ENCODE results near the gene DAW1. TPM values are rescaled to one million over a fixed set of nuclear protein-coding genes. Genes with fewer than 3 reads are reported as not detected.

DAW1 gene
- total RNA-seq, 1 donor, result not detected

DNA sequence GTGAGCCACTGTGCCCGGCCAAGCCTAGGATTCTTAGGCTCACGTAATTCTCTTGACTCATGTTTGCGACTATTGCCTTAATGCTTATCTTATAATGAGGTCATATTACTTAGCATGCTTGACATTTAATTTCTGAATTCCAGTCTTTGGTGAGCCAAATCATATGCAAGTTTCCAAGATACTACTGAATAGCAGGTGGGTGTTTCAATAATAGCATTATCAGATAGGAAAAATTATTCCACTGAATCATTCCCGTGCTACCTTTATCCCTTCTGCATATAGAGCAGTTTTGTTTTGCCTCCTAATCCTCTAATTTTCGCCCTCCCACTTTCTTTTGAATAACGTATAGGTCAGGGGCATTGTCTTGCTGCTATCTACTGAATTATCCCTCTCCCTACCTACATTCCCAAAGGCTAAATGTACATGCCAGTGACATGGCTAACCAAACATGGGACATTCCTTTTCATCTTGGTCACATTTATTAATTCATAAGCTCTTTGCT lies 4.9 kb downstream of the DAW1 start:
- Histone ChIP-seq H3K4me1 (ENCODE audit: insufficient read depth, low read length) (peaks cover 4% of the 10 kb centered on the region), H3K9me3 (ENCODE audit: low read depth, low read length) (no peaks in the 10 kb centered on the region), H3K27me3 (ENCODE audit: insufficient read depth, low read length) (peaks cover 13% of the 10 kb centered on the region), H3K4me3 (ENCODE audit: low read length) (no peak overlapping the region)

DNA sequence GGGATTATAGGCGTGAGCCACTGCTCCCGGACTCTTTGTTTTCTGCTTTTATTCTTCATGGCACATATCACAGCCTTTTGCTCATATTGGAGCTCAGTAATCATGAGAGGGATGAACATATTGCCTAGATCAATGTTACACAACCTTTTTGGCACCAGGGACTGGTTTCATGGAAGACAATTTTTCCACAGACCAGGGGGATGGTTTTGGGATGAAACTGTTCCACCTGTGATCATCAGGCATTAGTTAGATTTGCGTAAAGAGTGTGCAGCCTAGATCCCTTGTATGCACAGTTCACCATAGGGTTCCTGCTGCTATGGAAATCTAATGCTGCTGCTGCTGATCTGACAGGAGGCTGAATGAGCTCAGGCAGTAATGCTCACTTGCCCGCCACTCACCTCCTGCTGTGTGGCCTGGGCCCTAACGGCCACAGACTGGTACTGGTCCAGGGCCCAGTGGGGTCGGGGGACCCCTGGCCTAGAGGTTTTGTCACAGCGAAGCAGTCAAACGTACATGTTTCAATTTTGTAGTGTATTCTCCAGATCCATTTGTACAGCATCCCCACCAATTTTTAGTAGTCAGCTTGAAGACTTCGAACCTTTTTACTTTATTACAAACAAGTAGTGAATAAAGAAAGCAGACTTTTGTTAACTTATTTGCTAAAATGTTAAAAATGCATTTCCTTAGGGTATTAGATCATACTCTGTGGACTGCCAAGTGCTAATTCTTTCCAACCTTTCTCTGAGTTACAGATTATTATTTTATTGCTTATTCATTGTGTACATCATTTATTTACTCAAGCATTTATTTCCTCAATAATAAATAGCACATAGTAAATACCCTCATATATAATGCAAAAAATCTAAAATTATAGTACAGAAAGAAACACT lies 6.2 kb downstream of the DAW1 start:
- H3K9me3 ChIP-seq (ENCODE audit: low read depth, low read length), result no peaks in the 10 kb centered on the region
- H3K4me1 ChIP-seq (ENCODE audit: insufficient read depth, low read length), result no peaks in the 10 kb centered on the region
- peaks cover 2% of the 10 kb centered on the region for H3K27me3 ChIP-seq (ENCODE audit: insufficient read depth, low read length)
- H3K4me3 ChIP-seq (ENCODE audit: low read length), result no peak overlapping the region

DNA sequence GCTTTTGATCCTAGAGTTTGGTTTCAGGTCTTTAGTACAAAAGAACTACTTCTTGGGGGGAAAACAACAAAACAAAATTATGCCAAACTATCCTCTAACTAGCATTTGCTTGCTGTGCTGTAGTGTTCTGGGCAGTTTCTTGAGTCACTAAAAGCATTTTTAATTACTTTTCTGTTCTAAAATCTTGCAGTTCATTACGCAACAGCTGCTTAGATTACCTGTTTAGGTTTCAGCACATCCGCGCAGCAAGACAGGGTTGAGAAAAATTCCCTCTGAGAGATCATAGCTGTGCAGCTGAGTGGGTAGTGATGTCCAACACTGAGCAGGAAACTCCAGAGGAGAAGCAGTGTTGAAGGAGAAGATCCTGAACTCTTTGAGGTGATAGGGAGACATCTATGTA lies 9.0 kb downstream of the DAW1 start:
- Histone ChIP-seq H3K9me3 (ENCODE audit: low read depth, low read length) (no peaks in the 10 kb centered on the region), H3K27me3 (ENCODE audit: insufficient read depth, low read length) (no peaks in the 10 kb centered on the region), H3K4me3 (ENCODE audit: low read length) (no peak overlapping the region), H3K4me1 (ENCODE audit: insufficient read depth, low read length) (no peaks in the 10 kb centered on the region)

DNA sequence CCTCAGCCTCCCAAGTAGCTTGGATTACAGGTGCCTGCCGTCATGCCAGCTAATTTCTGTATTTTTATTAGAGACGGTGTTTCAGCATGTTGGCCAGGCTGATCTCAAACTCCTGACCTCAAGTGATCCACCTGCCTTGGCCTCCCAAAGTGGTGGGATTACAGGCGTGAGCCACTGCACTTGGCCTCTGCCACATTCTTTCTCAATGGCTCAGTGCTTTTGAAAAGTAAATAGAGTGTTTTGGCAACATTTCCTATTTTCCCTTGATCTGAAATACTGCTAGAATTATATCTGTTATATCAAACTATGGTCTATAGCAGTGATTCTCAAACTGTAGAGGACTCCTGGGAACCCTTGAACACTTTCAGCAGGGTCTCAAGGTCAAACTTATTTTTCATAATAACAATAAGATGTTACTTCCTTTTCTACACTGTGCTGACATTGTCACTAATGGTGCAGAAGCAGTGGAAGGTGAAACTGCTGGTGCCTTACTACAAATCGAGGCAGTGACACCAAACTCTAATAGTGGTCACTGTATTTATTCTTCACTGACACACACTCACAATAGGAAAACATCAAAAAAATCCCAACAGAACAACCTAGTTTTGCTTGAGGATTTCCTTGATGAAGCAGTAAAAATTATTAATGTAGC lies 10.6 kb downstream of the DAW1 start:
- Histone ChIP-seq H3K4me1 (ENCODE audit: insufficient read depth, low read length) (no peaks in the 10 kb centered on the region), H3K4me3 (ENCODE audit: low read length) (no peak overlapping the region), H3K9me3 (ENCODE audit: low read depth, low read length) (no peaks in the 10 kb centered on the region), H3K27me3 (ENCODE audit: insufficient read depth, low read length) (no peaks in the 10 kb centered on the region)

DNA sequence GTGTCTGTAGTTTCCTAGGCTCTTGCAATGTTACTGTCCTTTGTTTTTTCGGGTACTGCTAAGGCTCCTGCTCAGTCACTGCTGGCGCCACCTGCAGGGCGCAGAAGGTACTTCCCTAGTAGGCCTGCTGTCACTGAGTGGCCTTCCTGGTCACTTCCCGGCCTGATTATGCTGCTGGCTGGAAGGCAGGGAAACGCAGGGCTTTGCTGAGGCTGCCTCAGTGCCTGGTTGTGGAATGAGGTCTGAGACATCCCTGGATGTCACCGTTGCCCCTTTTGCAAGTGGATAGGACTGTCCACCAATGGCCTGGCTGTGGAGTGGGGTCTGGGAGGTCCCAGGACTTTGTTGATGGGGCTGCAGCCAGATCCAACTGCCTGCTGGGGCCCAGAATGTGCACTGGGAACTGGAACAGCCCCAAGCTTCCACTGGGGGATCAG lies 13.1 kb downstream of the DAW1 start:
- Histone ChIP-seq H3K27me3 (ENCODE audit: insufficient read depth, low read length) (no peaks in the 10 kb centered on the region), H3K4me1 (ENCODE audit: insufficient read depth, low read length) (no peaks in the 10 kb centered on the region), H3K4me3 (ENCODE audit: low read length) (no peak overlapping the region), H3K9me3 (ENCODE audit: low read depth, low read length) (no peaks in the 10 kb centered on the region)

DNA sequence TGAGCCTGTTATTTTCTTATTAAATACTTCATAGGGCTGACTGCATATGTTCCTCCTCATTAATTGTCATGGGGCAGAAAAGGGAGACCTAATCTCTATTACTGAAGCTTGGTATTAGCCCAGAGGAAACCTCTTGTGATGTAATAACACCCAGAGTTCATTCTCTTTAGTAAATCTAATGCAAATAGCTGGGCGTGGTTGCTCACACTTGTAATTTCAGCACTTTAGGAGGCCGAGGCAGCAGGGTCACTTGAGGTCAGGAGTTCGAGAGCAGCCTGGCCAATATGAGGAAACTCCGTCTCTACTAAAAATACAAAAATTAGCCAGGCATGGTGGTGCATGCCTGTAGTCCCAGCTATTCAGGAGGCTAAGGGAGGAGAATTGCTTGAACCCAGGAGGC lies 14.7 kb downstream of the DAW1 start:
- Histone ChIP-seq H3K4me3 (ENCODE audit: low read length) (no peak overlapping the region), H3K27me3 (ENCODE audit: insufficient read depth, low read length) (no peaks in the 10 kb centered on the region), H3K4me1 (ENCODE audit: insufficient read depth, low read length) (no peaks in the 10 kb centered on the region), H3K9me3 (ENCODE audit: low read depth, low read length) (no peaks in the 10 kb centered on the region)

DNA sequence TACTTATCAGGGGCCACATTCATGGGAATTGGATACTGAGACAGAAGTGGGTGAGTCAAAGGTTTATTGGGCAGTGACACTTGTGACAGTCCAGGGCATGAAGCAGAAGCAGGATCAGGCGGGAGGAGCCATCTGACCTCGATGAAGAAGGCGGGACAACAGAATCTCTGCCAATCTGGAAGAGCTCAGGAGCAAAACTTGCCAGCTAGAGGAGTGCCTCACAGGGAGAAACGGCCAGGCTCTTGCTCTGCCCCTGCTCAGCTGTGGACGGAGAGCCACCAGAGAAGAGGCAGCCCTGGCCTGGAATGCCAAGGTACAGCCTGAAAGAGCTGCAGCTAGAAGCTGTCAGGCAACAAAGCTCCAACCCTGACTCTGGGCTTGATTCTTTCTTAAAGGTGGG lies 16.9 kb downstream of the DAW1 start:
- Histone ChIP-seq H3K4me3 (ENCODE audit: low read length) (no peak overlapping the region), H3K4me1 (ENCODE audit: insufficient read depth, low read length) (no peaks in the 10 kb centered on the region), H3K9me3 (ENCODE audit: low read depth, low read length) (no peaks in the 10 kb centered on the region), H3K27me3 (ENCODE audit: insufficient read depth, low read length) (no peaks in the 10 kb centered on the region)

DNA sequence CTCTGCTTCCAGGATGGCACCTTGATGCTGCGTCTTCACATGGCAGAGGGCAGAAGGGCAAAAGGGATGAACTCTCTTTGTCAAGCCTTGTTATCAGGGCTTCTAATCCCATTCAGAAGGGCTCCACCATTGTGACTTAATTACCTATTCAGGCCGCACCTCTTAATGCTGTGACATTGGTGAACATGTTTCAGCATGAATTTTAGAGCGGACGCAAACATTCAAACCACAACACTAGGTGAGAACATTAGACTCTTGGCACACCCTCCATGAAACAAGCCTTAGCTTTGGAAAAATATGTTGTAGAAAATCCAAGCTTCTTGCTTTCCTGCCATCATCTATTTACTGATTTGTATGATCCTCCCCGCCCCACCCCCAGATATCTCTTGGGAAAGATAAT lies 17.9 kb downstream of the DAW1 start:
- Histone ChIP-seq H3K9me3 (ENCODE audit: low read depth, low read length) (no peaks in the 10 kb centered on the region), H3K4me1 (ENCODE audit: insufficient read depth, low read length) (no peaks in the 10 kb centered on the region), H3K27me3 (ENCODE audit: insufficient read depth, low read length) (no peaks in the 10 kb centered on the region), H3K4me3 (ENCODE audit: low read length) (no peak overlapping the region)

DNA sequence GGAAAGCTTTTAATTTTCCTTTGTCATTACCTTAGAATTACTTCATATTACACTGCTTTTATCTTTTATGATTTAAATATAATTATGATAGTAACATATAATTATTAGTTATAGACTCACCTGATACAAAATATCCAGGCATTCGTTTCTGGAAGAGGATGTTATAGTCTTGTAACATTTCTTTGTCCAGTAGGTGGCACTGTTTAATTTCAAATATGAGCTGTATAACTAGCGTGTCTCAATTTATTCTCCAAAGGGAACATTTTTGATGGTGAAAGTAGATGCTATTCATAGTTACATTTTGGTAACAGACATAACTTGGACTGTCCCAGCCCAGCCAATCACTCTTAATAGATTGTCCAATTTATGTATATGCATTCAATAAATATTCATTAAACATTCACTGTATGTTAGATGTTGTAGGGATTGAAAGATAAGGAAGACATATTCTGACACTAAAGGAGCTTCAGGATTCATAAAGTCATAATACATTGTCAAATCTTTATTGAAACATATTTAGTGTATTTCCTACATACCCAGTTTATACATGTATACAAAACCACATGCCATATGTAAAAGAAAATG lies 19.2 kb downstream of the DAW1 start:
- H3K9me3 ChIP-seq (ENCODE audit: low read depth, low read length), result no peaks in the 10 kb centered on the region
- no peak overlapping the region for H3K4me3 ChIP-seq (ENCODE audit: low read length)
- H3K27me3 ChIP-seq (ENCODE audit: insufficient read depth, low read length), result no peaks in the 10 kb centered on the region
- no peaks in the 10 kb centered on the region for H3K4me1 ChIP-seq (ENCODE audit: insufficient read depth, low read length)

DNA sequence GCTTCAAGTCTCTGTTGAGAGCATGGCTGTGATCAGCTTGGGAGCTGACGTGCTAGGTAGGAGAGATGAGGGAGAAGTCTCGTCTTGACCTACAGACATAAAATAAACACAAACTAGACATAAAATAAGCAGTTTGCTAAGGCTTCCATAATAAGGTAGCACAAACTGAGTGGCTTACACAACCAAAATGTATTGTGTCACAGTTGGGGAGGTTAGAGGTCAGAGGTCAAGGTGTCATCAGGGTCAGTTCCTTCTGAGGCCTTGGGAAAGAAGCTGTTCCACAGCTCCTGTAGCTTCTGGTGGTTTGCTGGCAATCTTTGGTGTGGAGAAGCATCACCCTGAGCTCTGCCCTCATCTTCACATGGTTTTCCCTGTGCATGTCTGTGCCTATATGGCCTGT lies 20.2 kb downstream of the DAW1 start:
- no peaks in the 10 kb centered on the region for H3K4me1 ChIP-seq (ENCODE audit: insufficient read depth, low read length)
- no peak overlapping the region for H3K4me3 ChIP-seq (ENCODE audit: low read length)
- H3K9me3 ChIP-seq (ENCODE audit: low read depth, low read length), result no peaks in the 10 kb centered on the region
- no peaks in the 10 kb centered on the region for H3K27me3 ChIP-seq (ENCODE audit: insufficient read depth, low read length)

DNA sequence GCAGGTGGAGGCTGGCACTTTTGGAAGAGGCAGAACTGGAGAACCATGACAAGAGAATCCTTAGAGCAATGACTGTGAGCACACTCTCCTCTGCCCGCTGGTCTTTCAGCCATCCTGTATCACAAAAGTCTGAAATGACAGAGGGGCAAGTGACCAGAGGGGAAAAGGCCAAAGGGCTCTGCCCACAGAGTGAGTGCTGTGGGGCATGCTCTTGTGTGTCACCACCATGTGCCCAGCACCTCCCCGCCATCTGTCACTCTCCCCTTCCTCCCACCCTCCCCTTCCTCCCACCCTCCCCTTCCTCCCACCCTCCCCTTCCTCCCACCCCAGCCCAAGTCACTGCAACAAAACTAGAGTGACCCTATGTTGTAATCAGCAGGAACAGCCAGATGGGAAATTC lies 31.9 kb downstream of the DAW1 start:
- Histone ChIP-seq H3K9me3 (ENCODE audit: low read depth, low read length) (no peaks in the 10 kb centered on the region), H3K4me3 (ENCODE audit: low read length) (no peak overlapping the region), H3K4me1 (ENCODE audit: insufficient read depth, low read length) (no peaks in the 10 kb centered on the region), H3K27me3 (ENCODE audit: insufficient read depth, low read length) (no peaks in the 10 kb centered on the region)

DNA sequence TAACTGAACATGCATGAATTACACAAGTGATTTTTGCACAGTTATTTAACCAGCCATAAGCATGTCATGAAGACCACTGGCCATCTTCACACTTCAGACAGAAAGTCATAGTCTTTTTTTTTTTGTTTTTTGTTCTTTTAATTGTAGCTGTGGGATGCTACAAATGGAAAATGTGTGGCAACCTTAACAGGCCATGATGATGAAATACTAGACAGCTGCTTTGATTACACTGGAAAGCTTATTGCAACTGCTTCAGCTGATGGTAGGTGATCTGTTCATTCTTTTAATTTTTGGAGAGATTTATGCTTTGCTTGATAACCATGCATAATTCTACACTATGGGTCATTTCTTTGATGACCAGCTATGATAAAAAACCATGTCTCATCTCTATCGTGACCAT lies 35.6 kb downstream of the DAW1 start:
- no peak overlapping the region for H3K4me3 ChIP-seq (ENCODE audit: low read length)
- no peaks in the 10 kb centered on the region for H3K27me3 ChIP-seq (ENCODE audit: insufficient read depth, low read length)
- no peaks in the 10 kb centered on the region for H3K9me3 ChIP-seq (ENCODE audit: low read depth, low read length)
- H3K4me1 ChIP-seq (ENCODE audit: insufficient read depth, low read length), result no peaks in the 10 kb centered on the region

DNA sequence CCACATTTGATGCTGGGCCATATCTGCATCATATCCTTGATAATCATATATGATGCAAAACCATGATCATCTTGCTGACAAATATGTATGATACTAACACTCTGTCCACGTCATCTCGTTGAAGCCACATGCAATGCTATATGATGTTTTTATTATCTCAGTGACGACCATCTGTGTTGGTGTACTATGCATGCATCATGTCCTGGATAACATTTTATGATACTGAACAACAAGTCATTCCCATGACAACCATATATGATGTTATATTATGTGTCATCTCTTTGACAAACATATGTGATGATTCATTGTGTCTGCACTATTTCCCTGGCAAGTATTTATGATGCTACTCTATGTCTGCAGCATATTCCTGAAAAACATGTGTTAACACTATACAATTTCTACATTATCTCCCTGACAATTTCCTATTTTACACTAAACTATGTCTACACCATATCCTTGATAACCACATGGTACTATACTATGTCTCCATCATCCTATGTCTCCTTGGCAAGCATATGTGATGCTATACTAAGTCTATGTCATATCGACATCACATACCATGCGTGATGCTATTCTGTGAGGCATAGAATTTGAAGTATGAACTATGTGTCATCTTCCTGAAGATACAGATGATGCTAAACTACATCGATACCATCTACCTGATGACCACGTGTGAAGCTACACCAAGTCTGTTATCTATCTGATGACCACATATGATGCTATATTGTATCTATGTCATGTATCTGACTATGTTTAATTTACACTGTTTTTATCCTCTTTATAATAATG lies 37.0 kb downstream of the DAW1 start:
- Histone ChIP-seq H3K9me3 (ENCODE audit: low read depth, low read length) (no peaks in the 10 kb centered on the region), H3K27me3 (ENCODE audit: insufficient read depth, low read length) (no peaks in the 10 kb centered on the region), H3K4me1 (ENCODE audit: insufficient read depth, low read length) (no peaks in the 10 kb centered on the region), H3K4me3 (ENCODE audit: low read length) (no peak overlapping the region)

DNA sequence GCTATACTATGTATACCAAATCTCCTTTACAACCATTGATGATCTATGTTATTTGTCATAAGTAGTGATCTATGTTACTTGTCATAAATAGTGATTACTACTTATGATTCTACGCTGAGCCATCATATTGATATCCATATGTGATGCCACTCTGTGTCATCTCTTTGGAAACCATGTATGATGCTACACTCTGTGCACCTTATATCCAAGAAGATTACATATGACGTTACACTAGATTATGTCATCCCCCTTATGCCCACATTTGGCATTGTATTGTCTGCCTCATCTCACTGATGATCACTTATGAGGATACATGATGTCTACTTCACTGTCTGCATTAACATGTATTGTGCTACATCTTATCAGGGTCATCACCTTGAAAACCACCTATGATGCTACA lies 42.9 kb downstream of the DAW1 start:
- Histone ChIP-seq H3K27me3 (ENCODE audit: insufficient read depth, low read length) (no peaks in the 10 kb centered on the region), H3K4me3 (ENCODE audit: low read length) (no peak overlapping the region), H3K4me1 (ENCODE audit: insufficient read depth, low read length) (no peaks in the 10 kb centered on the region), H3K9me3 (ENCODE audit: low read depth, low read length) (no peaks in the 10 kb centered on the region)

DNA sequence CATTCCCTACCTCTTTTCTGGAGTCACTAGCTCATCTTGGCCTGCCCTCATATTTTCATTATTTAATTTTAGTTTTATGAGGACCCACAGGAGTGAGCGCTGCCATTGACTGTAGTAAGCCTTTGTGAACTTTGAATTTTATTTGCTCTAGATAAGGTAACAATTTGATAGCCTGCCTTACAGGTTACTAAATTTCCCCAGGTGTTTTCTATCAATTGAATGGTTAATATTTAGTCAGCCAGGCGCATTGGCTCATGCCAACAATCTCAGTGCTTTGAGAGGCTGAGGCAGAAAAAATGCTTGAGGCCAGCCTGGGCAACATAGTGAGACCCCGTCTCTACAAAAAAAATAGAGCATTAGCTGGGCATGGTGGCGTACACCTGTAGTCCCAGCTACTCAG lies 50.2 kb downstream of the DAW1 start:
- Histone ChIP-seq H3K9me3 (ENCODE audit: low read depth, low read length) (no peaks in the 10 kb centered on the region), H3K4me1 (ENCODE audit: insufficient read depth, low read length) (no peaks in the 10 kb centered on the region), H3K4me3 (ENCODE audit: low read length) (no peak overlapping the region), H3K27me3 (ENCODE audit: insufficient read depth, low read length) (no peaks in the 10 kb centered on the region)

Measured in mononuclear cell (primary cell).